ENCODE data around the gene TEX51.

The TEX51 gene

DNA sequence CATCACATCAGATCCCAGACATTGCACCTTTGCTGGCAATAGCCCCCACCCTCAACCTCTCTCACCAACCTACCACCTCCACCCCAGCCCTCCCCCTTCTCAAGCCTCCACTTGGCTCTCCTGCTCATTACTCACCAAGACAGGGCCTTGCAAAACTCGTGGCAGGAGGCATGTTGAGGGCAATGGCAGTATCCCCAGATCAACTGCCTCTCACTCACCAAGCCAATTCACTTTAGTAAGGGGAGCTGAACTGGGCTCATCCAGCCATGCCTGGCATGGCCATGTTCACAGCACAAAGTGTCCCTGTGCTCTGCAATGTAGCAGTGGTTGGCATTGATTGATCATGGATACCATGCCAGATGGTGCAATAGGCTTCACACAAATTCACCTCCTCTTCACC lies 46.3 kb upstream of the TEX51 start:
- DNase-seq (ENCODE audit: low spot score): no peak
- TF ChIP-seq, protein P1, sequence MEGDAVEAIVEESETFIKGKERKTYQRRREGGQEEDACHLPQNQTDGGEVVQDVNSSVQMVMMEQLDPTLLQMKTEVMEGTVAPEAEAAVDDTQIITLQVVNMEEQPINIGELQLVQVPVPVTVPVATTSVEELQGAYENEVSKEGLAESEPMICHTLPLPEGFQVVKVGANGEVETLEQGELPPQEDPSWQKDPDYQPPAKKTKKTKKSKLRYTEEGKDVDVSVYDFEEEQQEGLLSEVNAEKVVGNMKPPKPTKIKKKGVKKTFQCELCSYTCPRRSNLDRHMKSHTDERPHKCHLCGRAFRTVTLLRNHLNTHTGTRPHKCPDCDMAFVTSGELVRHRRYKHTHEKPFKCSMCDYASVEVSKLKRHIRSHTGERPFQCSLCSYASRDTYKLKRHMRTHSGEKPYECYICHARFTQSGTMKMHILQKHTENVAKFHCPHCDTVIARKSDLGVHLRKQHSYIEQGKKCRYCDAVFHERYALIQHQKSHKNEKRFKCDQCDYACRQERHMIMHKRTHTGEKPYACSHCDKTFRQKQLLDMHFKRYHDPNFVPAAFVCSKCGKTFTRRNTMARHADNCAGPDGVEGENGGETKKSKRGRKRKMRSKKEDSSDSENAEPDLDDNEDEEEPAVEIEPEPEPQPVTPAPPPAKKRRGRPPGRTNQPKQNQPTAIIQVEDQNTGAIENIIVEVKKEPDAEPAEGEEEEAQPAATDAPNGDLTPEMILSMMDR (IDR thresholded peaks at IDR 0.05; ENCODE audit: borderline replicate concordance, control extremely low read depth, extremely low read depth, insufficient read depth, missing control alignments): no peak
- in situ Hi-C loops (cut with MboI; ENCODE audit: low sequenced_read_pairs, unreplicated experiment): no loop called here

DNA sequence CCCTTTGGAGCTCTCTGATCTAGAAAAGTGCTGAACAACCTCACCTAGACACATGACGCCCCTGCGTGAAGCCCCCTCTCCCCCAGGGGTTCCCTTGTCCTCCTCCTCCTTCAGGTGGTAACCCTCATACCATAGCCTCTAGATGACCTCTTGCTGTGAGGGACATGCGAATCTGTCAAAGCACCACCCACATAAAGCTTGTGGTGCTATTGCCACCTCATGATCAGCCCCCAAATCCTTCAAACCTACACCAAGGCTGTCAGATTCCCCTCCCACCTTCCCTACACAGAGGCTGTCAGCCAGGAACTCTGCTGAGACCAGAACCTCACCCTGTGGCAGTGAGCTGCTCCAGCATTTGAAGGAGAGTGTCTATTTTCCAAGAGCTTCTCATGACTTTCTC lies 43.1 kb upstream of the TEX51 start:
- TF ChIP-seq, protein P1 (IDR thresholded peaks at IDR 0.05; ENCODE audit: borderline replicate concordance, control extremely low read depth, extremely low read depth, insufficient read depth, missing control alignments): no peak
- no peak for DNase-seq (ENCODE audit: low spot score)
- in situ Hi-C loops (cut with MboI; ENCODE audit: low sequenced_read_pairs, unreplicated experiment): no loop called here

DNA sequence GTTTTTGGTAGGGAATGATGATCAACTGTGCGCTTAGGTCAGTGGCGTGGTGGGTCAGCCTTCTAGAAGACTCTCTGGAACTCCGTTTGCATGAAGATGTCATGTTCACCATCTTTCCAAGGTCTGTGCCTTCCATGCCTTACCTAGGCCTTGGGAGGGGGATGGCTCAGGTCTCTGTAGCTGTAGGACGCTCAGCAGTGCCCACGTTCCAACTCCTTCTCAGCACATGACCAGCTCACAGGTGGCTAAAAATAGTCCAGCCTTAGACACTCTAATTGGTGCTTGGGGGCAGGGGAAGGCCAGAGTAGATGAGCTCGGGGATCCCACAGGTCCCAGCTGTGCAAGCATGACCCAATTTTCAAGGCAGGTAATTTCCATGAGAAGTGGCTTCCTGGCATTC lies 42.3 kb upstream of the TEX51 start:
- no peak for DNase-seq (ENCODE audit: low spot score)
- TF ChIP-seq, protein P1 (IDR thresholded peaks at IDR 0.05; ENCODE audit: borderline replicate concordance, control extremely low read depth, extremely low read depth, insufficient read depth, missing control alignments): no peak
- in situ Hi-C loops (cut with MboI; ENCODE audit: low sequenced_read_pairs, unreplicated experiment): no loop called here

DNA sequence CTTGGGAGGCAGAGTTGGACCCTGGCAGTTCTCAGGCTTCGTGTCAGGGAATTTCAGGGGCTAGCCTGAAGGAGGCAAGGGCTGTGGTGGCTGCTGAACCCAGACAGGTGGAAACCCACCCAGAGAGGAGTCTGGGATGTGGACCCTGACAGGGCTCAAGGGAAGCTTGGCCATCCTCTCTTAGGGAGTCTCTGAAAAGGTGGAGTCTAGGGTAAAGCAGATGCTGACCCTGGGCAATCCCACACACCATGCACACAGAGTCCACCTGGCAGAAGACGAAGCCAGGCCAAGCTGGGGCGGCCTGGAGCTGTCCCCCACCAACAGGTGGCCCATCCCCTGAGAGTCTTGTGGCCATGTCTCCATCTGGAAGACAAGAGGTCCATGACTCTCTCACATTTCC lies 41.2 kb upstream of the TEX51 start:
- TF ChIP-seq, protein P1 (IDR thresholded peaks at IDR 0.05; ENCODE audit: borderline replicate concordance, control extremely low read depth, extremely low read depth, insufficient read depth, missing control alignments): no peak
- in situ Hi-C loops (cut with MboI; ENCODE audit: low sequenced_read_pairs, unreplicated experiment): no loop called here
- no peak for DNase-seq (ENCODE audit: low spot score)

DNA sequence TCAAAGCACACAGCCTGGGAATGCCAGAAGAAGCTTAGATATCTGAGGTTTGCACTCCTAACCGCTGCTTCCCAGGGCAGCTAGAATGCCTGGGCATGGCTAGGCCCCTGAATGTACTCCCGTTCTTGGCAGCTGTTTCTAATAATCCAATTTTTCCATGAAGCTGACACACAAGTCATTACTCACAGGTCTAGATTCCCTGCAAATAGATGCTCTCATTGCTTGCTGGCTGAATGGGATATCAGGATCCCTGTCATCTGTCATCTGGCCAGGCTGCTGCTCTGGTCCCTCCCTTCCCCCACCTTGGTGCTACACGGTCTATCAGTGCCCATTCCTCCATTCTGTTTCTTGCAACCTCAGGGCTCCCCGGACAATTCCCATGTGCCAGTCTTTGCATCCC lies 40.7 kb upstream of the TEX51 start:
- DNase-seq (ENCODE audit: low spot score): no peak
- TF ChIP-seq, protein P1 (IDR thresholded peaks at IDR 0.05; ENCODE audit: borderline replicate concordance, control extremely low read depth, extremely low read depth, insufficient read depth, missing control alignments): no peak
- in situ Hi-C loops (cut with MboI; ENCODE audit: low sequenced_read_pairs, unreplicated experiment): no loop called here

DNA sequence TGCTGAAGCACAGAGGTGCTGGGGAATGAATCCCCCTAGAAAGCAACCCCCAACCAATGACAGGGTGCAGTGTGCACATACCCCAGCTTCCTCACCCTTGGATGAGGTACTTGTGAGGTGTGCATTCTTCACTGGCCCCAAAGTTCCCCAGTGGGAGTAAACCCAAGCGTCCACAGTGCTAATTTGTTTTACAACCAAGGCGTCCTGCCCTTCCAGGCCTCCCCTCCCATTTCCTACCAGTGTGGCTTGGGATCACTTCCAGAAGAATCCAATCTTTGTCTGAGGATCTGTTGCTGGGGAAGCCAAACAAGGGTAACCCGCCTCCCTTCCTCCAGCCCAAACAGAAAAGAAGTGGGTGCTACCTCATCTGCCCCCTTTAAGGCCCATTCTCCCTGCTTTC lies 40.3 kb upstream of the TEX51 start:
- in situ Hi-C loops (cut with MboI; ENCODE audit: low sequenced_read_pairs, unreplicated experiment): no loop called here
- TF ChIP-seq, protein P1 (IDR thresholded peaks at IDR 0.05; ENCODE audit: borderline replicate concordance, control extremely low read depth, extremely low read depth, insufficient read depth, missing control alignments): no peak
- no peak for DNase-seq (ENCODE audit: low spot score)

DNA sequence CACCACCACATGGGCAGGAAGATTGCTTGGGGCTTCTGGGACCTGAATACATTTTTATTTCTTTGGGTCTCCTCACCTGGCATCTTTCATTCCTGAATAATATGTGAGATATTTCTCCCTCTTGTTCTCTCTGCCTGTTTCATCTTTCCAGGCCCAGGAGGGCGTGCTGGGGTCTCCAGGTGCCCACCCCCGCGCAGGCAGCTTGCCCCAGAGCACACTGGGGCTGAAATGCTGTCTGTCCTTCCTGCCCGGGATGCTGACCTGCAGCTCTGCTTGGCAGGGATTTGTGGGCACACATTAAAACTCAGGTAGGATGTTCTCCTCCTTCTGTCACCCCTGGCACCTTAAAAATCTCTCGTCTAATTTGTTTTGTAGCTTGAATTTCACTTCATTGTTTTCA lies 39.7 kb upstream of the TEX51 start:
- TF ChIP-seq, protein P1 (IDR thresholded peaks at IDR 0.05; ENCODE audit: borderline replicate concordance, control extremely low read depth, extremely low read depth, insufficient read depth, missing control alignments): no peak
- in situ Hi-C loops (cut with MboI; ENCODE audit: low sequenced_read_pairs, unreplicated experiment): no loop called here
- DNase-seq (ENCODE audit: low spot score): no peak
